Bone marrow (tissue), 2 donors: ENCODE measurements around the gene ECI1.
"Not testable (repeated sequence)": the region's sequence is repeated elsewhere in the genome, so short reads cannot be mapped to it uniquely, and the experiment has no call there.

Experiments
- DNase-seq, 2 donors: peaks; one replicate each; lab custom pipeline; 2025; lab: John Stamatoyannopoulos, UW

The ECI1 gene

DNA sequence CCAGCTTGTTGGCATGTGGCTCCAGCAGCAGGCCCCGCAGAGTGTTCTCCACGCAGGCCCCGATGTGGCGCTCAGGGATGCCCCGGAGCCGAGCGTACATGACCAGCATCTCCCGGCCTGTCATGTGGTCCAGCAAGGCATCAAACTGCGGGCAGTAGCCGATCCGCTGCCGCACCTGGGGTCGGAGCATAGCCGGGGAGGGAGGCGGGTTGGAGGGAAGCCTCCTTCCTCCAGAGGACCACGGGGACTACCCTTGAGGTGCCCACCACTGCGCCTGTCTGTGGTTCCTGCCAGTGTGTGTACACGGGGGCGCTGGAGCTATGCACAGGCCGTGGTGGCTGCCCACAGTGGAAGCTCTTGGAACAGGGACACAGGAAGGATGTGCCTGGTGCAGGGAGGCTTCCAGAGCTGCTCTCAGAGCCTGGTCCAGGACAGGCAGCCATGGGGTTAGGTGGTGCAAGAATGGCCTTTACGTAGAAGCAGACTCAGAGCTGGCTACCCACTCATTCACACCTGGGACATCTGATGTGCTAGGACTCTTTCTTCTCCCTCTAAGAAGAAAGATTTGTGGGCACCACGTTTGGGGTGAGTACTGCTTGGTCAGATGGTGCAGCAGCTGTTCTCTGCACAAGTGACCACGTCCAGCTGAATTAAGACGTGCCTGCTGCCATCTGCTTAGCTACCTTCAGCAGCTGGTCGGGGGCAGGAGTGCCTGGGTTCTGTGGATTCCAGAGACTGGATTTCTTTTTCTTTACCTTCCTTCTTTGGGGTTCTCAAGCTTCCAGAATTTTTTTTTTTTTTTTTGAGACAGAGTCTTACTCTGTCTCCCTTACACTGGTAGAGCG, 27.8 kb upstream of the ECI1 start:
- DNase-seq, result no peak

GRCh38 chr16:2278272-2278608, 26.9 kb upstream of the ECI1 start:
- DNase-seq, result no peak

DNA sequence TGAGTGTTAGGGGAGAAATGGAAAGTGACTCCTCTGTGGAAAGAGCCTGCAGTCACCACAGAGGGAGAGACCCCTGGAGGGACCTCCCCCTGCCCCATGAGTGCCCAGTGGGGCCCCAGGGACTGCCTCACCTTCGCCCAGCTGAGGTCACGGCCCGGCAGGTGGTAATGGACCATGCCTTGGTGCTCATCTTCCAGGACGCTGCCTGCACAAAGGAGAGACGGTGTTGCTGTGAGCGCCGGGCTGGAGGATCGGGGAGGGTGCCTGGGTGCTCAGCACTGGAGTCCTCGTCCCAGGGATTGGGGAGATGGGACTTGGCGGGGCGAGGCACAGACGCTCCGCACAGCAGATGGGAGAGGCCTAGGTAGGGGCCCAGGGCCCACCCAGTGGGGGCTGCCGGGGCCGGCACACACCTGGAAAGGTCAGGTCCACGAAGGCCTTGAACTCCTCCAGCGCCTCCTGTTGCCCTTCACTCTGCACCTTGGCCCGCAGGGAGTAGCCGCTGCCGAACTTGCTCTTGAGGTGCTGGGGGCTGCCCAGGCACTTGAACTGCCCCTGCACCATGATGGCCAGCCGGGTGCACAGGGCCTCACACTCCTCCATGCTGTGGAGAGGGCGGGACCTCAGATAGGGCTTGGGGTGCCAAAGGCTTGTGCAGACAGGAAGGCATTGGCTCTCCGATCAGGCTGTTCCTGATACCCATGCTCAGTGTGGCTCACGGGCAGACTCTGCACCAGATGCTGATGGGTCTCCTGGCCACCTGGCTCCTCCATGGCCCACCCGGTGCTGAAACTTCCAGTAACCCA, 26.3 kb upstream of the ECI1 start:
- no peak for DNase-seq

DNA sequence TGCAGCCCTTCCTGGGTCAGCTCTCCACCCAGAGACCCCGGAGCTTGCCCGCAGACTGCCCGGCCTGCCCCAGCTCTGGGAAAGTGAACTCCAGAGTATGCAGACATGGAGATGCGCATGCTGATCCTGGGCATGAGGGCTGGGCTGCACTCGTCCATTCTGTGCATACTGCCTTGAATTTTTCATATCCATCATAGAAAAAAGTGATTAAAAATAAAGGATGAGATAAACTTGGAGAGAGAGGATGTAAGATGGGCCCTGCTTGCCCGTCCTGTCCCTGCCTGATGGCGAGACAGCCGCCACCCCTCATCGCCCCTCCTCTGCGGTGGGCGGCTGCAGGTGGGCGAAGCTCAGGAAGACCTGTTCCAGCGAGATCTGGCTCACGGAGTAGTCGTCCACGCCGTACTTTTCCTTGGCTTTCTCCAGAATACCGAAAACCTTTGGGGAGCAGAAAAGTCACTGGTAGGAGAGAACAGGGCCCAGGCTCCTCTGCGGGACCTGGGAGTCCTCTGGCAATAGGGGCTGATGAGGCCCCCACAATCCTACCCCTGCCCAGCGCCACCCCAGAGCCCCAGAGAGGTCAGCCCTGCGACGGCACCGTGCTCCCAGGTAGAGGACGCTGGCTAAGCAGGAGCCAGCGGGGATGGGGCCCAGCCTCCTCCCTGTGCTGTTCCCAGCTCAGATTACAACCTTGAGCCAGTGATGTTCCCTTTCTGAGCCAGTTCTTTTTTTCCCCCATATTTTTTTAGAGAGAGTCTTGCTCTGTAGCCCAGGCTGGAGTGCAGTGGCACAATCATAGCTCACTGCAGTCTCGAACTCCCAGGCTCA, 25.2 kb upstream of the ECI1 start:
- no peak for DNase-seq

DNA sequence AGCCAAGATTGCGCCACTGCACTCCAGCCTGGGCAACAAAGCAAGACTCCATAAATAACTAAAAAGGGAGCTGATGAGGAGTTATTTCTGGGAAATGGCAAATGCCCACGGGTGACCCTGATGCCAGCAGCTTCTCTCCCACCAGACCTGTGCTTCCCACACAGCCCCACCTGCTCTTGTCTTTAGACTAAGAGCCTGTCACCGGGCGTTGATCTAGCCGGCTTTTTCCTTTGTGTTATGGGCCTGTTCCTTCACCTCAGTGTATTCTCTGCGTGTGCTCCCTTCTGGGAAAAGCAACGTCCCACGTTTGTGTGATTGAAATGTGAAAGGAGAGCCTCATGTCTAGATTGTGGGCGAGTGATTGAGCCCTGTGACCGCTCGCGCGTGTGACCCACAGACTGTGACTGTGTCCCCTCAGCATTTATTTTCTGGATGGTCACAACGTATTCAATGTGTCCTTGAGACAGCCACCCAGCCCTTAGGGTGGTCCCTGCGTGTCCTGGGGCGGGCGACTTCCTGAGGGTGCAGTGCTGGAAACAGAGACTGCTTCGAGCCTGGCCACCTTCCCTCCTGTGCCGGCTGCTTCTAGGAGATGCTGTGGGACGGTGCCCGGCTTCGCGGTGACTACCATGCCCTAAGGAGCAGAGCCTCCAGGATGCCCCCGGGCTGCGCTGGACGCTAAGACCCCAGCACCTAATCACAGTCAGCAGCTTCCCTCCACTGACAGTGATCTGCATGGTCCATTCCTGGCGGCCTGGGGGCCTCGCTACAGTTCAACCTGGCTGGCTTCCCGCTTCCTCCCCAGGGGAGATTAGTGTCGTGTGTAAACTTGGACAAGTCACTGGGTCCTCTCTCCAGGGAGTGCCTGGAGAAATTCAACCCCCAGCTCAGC, 24.3 kb upstream of the ECI1 start:
- DNase-seq, result no peak

DNA sequence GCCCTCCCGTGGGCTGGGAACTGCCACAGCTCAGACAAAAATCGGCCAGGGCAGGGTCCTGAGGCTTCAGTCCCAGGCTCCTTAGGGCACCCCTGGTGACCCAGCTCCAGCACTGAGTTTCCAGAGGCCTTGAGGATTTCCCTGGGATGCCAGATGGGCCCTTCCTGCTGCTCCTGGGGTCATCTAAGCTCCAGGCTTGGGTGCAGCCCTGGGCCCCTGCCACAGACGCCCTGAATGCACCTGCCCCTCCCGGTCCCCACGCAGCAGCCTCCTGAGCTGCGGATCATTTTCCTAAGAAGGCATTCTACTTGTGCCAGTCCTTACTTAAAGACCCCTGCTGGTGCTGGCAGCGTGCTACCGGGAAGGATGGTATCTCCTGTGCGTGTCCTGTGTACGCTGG, 22.5 kb upstream of the ECI1 start:
- no peak for DNase-seq

- DNase-seq, result no peak
Measured at GRCh38 chr16:2273484-2273883, 22.1 kb upstream of the ECI1 start.

- no peak for DNase-seq
Measured at GRCh38 chr16:2271848-2272461, 20.6 kb upstream of the ECI1 start.

- DNase-seq, result no peak
Measured at GRCh38 chr16:2270588-2271470, 19.4 kb upstream of the ECI1 start.

DNA sequence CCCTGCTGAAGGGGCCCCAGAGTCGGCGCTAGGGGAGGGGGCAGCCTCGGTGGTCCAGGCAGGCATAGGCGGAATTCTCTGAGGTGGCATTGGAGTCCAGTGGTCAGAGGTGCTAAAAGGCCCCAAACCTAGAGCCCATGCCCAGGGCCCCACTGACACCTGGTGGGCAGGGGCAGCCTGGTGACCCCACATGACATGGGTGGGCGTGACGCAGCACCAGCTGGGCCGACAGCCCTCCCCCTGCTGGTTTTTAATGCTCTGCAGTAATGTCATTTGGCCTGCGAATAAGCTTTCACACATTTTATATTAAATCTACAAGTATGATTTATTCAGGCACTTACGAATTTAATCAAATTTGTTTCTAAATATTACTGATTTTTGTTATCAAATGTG, 18.7 kb upstream of the ECI1 start:
- no peak for DNase-seq

GRCh38 chr16:2267913-2268666, 16.7 kb upstream of the ECI1 start, which contains the start of gene RNPS1:
Gene RNPS1, minus strand, starts transcription at chr16:2268126. Its CDS starts 3,483 bp downstream, at chr16:2264643.
- DNase-seq, result peak; percentile 93 to 97

DNA sequence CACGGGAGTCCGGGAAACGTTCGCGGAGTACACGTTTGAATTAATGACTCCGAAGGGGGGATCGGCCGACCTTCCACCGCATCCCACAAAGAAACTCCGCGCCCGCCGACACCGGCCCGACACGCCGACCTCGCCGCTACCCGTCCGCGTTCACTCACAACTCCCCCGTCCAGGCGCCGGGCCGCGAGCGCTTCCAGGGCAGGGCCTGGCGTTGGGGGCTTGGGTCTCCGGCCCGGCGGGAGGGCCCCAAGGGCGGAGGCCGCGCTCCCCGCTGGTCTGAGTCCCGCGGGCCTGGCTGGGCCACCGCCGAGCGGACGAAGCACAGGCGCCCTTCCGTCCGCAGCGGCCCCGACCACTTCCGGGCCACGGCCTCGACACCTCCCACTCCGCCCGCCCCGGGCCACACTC, 16.1 kb upstream of the ECI1 start:
- peak in 1 of 2 donors; percentile 71 for DNase-seq

DNA sequence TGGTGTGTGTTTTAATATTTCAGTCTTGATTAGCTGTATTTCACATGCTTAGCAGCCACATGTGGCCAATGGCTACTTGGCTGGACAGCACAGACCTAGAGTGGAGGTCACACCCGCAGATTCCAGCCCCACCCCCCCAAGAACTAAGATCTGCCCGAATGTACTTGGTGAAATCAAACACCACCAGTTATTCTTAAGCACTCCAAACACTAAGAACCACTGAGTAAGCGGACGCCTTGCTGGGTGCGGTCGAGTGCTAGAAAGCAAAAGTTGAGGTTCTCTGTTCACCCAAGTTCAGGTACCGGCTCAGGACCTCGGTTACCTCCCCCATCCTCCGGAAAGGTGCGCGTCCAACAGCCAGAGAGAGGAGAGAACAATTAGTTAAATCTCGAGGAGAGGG, 15.5 kb upstream of the ECI1 start:
- not testable (repeated sequence) for DNase-seq

DNA sequence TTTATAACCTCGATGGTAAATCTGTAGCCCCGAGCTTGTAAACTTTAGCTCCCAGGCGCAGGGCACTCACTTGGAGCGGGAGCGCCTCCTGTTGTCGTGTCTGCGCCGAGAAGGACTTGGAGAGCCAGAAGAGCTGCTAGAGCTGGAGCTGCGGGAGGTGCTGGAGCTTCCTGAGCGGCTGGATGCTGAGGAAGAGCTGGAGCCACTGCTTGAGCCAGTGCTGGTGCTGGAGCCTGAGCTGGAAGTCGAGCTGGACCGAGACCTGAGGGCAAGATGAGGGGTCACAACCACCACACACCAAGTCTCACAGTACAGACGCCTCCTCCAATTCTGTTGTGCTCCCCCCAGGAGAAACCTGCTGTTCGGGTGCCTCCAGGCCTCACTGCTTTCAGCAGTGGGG, 11.6 kb upstream of the ECI1 start:
- DNase-seq, result not testable (repeated sequence)

DNA sequence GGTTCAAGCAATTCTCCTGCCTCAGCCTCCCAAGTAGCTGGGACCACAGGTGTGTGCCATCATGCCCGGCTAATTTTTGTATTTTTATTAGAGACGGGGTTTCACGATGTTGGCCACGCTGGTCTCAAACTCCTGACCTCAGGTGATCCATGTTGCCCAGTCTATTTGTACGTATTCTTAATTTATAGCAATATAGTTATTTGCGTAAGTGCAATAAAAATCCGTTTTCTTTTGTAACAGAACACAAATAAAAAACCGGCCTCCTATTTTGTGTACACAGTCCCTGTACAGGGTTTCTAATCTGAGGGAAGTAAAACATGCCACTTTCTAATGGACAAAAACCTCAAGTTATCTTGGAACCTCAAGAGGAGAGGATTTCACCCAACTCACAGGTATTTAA, 8.9 kb upstream of the ECI1 start:
- DNase-seq, result no peak

GRCh38 chr16:2258530-2258929, 7.1 kb upstream of the ECI1 start:
- DNase-seq, result not testable (repeated sequence)

DNA sequence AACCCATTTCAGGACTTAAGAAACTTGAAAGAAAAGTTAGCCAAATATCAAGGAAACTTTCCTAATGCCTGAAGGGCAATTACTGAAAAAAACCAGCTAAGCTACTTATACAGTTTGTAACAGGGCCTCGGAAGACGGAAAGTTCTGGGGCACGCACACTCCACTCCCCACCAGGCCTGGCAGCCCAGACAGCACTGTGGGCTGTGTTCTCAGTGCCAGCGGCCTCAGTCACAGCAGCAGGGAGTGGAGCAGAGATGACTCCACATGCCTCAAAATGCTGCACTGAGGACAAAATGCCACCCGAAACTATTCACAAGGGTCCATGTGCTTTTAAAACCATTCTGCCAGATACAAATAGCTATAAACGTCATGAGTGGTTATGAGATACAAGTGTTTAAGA, 6.3 kb upstream of the ECI1 start:
- no peak for DNase-seq

DNA sequence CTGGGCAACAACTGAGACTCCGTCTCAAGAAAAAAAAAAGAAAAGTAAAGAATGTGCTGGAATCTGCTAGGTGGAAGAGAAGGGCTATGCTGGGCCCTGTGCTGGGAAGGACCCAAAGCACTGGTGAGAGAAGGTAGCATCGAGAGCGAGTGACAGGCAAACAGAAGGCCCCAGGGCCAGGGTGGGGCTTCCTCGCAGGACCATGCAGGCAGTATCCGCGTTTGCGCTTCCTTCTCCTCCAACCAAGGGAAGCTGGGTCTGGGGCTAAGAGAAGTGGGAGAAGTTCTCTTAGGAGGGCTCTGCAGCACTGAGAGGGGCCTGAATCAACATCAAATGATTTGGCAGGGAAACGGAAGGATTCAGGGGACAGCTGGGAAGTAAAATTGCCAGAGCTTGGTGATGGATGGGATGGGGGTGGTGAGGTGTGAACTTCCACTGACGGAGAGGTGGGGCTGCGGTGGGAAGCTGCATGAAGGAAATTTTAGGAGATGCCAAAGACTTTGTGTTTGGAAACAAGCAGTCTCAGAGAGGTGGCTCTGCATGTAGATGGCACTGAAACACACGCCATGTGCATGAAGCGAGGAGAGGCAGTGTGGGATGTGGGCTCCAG, 5.2 kb upstream of the ECI1 start:
- no peak for DNase-seq

- no peak for DNase-seq
Measured at GRCh38 chr16:2253293-2253692, 1.9 kb upstream of the ECI1 start.
